Ovary (tissue), 3 donors: Measurements from ENCODE around the gene TYW1.

Experiments used
- CTCF ChIP-seq, 3 donors: fragments of 450-650 bp in 2 of 3; fragments of 200-600 bp in 1 of 3; IDR thresholded peaks; one replicate each; pipeline versions ENCODE4 v1.5.1 to v1.8.0; 2016 to 2022; ENCODE audit warnings: antibody characterized with exemption in 3 of 3, mild to moderate bottlenecking in 1 of 3
- EP300 ChIP-seq: sonication (generic); formaldehyde crosslinking; IDR thresholded peaks from one replicate; pipeline ENCODE4 v1.6.1; 2017; ENCODE audit warnings: antibody characterized with exemption
- POLR2A ChIP-seq: fragments of 450-650 bp; IDR thresholded peaks from one replicate; pipeline ENCODE4 v1.6.1; 2017; ENCODE audit warnings: antibody characterized with exemption, mild to moderate bottlenecking, moderate library complexity
- donor health status: DM: no; HTN: no; CAD: no.

DNA sequence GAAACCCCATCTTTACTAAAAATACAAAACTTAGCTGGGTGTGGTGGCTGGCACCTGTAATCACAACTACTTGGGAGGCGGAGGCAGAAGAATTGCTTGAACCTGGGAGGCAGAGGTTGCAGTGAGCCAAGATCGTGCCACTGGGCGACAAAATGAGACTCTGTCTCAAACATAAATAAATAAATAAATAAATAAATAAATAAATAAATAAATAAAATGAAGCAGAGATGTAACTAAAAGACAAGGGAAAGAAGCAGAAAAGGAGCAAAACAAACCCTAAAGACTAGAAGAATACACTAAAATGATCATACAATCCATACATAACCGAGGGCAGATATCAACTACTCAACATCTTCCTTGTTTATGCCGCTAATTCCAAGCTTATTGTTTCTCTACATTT lies 209.8 kb downstream of the TYW1 start:
- no peak for TF ChIP-seq CTCF (IDR thresholded peaks at IDR 0.05)
- no peak for TF ChIP-seq POLR2A
- TF ChIP-seq EP300 = no peak
